HL-60 (cell line): ENCODE results near the gene OR6V1.

Source experiments
- DNase-seq, 2 experiments: peaks; one replicate each; pipeline ENCODE4 v3.0.0-alpha.2; 2010 to 2020; ENCODE audit warnings: low read depth in 1 of 2, low spot score in 1 of 2
- H3K27ac ChIP-seq: fragments of 250-450 bp; sonication (Bioruptor Pico); replicated peaks from 2 replicates; pipeline ENCODE4 v1.5.1; 2020; ENCODE audit warnings: mild to moderate bottlenecking, moderate library complexity
- H3K27me3 ChIP-seq: fragments of 250-450 bp; sonication (Bioruptor Pico); 2 replicates; pipeline ENCODE4 v1.5.1; 2021; ENCODE audit warnings: mild to moderate bottlenecking, moderate library complexity; ENCODE audit not compliant: insufficient read depth, poor library complexity, severe bottlenecking
- H3K4me3 ChIP-seq: replicated peaks from 2 replicates; pipeline ENCODE4 v1.5.1; 2011; ENCODE audit warnings: mild to moderate bottlenecking, control low read depth, low read length; ENCODE audit not compliant: insufficient read depth
- GABPA ChIP-seq: IDR thresholded peaks from 2 replicates; pipeline ENCODE4 v1.6.1; 2012; ENCODE audit warnings: low read depth
- POLR2AphosphoS5 ChIP-seq: IDR thresholded peaks from 2 replicates; pipeline ENCODE4 v1.6.1; 2012; ENCODE audit warnings: low read depth
- SPI1 ChIP-seq: IDR thresholded peaks from 2 replicates; pipeline ENCODE4 v1.6.1; 2012; ENCODE audit warnings: low read depth, mild to moderate bottlenecking, borderline replicate concordance
- TF ChIP-seq, protein P1 (sequence below): IDR thresholded peaks from 2 replicates; pipeline ENCODE4 v1.6.1; 2012; ENCODE audit warnings: low read depth; ENCODE audit not compliant: insufficient replicate concordance
- TF ChIP-seq, protein P2 (sequence below): IDR thresholded peaks from one replicate; pipeline ENCODE4 v1.5.1; 2011; ENCODE audit warnings: low read length, control low read depth, inconsistent platforms; ENCODE audit not compliant: insufficient read depth

OR6V1 gene

DNA sequence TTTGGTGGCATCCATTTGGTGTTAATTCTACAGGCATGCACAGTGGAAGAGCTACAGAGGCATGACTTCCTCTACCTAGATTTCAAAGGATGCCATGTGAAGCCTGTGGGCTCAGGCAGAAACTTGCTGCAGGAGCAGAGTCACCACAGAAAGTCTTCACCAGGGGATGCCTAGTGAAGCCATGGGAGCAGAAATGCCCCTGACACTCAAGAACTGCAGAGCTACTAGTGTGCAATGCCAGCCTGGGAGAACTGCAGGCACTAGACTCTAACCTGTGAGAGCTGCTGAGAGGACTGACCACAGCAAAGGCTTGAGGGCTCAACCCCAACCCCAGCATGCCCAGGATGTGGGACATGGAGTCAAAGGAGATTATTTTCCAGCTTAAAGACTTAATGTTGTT lies 29.1 kb upstream of the OR6V1 start:
- Histone ChIP-seq H3K27me3 (no peaks in the 10 kb centered on the region), H3K27ac (no peak overlapping the region), H3K4me3 (no peak overlapping the region)
- TF ChIP-seq SPI1 (no peak), POLR2AphosphoS5 (no peak)
- DNase-seq, result no peak

DNA sequence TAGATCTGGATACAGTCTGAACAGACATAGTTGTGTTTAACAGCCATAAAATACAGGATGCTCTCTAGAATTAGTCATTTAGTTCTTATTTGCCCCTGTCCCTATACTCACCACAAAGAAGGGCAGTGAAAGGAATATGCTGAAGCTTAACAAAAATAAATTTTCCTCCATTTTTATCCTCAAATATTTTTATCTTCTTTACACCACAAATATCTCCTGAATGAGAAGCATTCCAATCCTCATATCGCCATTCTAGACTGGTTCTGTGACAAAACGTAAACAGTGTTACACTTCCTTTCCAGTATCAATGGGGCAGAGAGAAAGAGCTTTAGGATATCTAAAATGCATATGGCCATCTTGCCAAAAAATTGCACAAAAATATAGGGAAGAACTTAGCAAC lies 26.8 kb upstream of the OR6V1 start:
- no peak overlapping the region for H3K4me3 ChIP-seq
- TF ChIP-seq GABPA (no peak), POLR2AphosphoS5 (no peak), SPI1 (no peak)
- TF ChIP-seq, protein P1, sequence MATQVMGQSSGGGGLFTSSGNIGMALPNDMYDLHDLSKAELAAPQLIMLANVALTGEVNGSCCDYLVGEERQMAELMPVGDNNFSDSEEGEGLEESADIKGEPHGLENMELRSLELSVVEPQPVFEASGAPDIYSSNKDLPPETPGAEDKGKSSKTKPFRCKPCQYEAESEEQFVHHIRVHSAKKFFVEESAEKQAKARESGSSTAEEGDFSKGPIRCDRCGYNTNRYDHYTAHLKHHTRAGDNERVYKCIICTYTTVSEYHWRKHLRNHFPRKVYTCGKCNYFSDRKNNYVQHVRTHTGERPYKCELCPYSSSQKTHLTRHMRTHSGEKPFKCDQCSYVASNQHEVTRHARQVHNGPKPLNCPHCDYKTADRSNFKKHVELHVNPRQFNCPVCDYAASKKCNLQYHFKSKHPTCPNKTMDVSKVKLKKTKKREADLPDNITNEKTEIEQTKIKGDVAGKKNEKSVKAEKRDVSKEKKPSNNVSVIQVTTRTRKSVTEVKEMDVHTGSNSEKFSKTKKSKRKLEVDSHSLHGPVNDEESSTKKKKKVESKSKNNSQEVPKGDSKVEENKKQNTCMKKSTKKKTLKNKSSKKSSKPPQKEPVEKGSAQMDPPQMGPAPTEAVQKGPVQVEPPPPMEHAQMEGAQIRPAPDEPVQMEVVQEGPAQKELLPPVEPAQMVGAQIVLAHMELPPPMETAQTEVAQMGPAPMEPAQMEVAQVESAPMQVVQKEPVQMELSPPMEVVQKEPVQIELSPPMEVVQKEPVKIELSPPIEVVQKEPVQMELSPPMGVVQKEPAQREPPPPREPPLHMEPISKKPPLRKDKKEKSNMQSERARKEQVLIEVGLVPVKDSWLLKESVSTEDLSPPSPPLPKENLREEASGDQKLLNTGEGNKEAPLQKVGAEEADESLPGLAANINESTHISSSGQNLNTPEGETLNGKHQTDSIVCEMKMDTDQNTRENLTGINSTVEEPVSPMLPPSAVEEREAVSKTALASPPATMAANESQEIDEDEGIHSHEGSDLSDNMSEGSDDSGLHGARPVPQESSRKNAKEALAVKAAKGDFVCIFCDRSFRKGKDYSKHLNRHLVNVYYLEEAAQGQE, result no peak
- TF ChIP-seq, protein P2, sequence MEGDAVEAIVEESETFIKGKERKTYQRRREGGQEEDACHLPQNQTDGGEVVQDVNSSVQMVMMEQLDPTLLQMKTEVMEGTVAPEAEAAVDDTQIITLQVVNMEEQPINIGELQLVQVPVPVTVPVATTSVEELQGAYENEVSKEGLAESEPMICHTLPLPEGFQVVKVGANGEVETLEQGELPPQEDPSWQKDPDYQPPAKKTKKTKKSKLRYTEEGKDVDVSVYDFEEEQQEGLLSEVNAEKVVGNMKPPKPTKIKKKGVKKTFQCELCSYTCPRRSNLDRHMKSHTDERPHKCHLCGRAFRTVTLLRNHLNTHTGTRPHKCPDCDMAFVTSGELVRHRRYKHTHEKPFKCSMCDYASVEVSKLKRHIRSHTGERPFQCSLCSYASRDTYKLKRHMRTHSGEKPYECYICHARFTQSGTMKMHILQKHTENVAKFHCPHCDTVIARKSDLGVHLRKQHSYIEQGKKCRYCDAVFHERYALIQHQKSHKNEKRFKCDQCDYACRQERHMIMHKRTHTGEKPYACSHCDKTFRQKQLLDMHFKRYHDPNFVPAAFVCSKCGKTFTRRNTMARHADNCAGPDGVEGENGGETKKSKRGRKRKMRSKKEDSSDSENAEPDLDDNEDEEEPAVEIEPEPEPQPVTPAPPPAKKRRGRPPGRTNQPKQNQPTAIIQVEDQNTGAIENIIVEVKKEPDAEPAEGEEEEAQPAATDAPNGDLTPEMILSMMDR, result no peak
- H3K27me3 ChIP-seq, result no peaks in the 10 kb centered on the region
- H3K27ac ChIP-seq, result no peak overlapping the region
- DNase-seq, result no peak

DNA sequence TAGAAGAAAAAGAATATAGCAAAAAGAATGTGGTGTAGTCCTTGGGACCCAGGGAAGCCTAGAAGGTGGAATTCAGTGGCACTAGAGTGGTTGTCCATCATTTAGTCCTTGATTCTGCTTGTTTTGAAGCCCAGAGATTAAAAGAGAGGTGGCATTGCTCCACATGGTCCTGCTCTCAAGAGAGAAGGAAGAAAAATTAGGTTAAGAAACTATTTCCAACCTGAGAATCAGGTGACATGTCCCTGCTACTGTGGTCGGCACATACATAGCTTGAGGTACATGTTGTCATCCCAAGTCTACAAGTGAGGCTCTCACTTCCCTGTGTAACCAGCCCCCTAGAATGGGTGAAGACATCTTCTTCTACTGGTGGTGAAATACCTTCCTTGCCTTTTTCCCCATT lies 25.1 kb upstream of the OR6V1 start, which contains the start of gene OR9A2:
Gene OR9A2, minus strand, starts transcription at position 101 of the 400 bp plus-strand sequence. Its CDS starts 0 bp downstream, at position 101.
- TF ChIP-seq, protein P1, result no peak
- TF ChIP-seq, protein P2, result no peak
- TF ChIP-seq POLR2AphosphoS5 (no peak), GABPA (no peak), SPI1 (no peak)
- no peak within 1 kb of the TSS for H3K27ac ChIP-seq
- H3K4me3 ChIP-seq, result no peak within 1 kb of the TSS
- no peaks in the 10 kb centered on the region for H3K27me3 ChIP-seq
- DNase-seq, result no peak

DNA sequence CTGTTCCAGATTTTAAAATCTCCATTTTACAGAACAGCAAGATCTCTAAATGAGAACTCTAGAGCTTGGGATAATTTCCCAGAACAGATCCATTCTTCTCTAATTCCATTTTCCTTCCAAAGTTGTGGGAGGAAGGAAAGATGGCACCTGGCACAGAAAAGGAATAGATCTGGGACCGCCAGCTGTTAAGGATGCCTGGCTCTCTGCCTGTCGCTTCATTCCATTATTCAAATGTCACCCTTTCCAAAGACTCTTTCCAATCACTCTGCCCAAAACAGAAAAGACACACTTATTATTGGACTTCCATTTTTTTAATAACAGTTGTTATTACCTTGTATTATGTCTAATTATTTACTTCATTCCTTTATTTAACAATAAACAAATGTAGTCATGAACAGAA lies 24.5 kb upstream of the OR6V1 start:
- TF ChIP-seq POLR2AphosphoS5 (no peak), GABPA (no peak), SPI1 (no peak)
- TF ChIP-seq, protein P2, result no peak
- TF ChIP-seq, protein P1, result no peak
- no peaks in the 10 kb centered on the region for H3K27me3 ChIP-seq
- H3K4me3 ChIP-seq, result no peak overlapping the region
- no peak for DNase-seq
- no peak overlapping the region for H3K27ac ChIP-seq
